ENCODE data around the gene PET100.

Gene PET100

DNA sequence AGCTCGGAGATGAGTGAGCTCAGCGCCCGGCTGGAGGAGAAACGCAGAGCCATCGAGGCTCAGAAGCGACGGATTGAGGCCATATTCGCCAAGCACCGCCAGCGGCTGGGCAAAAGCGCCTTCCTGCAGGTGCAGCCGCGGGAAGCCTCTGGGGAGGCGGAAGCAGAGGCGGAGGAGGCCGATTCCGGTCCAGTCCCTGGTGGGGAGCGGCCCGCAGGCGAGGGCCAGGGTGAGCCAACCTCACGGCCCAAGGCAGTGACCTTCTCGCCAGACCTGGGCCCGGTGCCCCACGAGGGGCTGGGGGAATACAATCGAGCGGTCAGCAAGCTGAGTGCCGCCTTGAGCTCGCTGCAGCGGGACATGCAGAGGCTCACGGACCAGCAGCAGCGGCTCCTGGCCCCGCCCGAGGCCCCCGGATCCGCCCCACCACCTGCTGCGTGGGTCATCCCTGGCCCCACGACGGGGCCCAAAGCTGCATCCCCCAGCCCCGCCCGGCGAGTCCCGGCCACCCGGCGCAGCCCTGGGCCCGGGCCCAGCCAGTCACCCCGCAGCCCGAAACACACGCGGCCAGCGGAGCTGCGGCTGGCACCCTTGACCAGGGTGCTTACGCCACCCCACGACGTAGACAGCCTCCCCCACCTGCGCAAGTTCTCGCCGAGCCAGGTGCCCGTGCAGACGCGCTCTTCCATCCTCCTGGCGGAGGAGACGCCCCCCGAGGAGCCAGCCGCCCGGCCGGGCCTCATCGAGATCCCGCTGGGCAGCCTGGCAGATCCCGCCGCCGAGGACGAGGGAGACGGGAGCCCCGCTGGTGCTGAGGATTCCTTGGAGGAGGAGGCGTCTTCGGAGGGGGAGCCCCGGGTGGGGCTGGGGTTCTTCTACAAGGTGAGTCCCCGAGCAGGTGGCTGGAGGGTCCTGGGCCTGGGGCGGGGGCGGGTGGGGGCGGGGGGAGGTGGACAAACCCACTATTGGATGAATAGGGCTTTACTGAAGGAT, 17.0 kb upstream of the PET100 start:
- DNase-seq, result no peak

DNA sequence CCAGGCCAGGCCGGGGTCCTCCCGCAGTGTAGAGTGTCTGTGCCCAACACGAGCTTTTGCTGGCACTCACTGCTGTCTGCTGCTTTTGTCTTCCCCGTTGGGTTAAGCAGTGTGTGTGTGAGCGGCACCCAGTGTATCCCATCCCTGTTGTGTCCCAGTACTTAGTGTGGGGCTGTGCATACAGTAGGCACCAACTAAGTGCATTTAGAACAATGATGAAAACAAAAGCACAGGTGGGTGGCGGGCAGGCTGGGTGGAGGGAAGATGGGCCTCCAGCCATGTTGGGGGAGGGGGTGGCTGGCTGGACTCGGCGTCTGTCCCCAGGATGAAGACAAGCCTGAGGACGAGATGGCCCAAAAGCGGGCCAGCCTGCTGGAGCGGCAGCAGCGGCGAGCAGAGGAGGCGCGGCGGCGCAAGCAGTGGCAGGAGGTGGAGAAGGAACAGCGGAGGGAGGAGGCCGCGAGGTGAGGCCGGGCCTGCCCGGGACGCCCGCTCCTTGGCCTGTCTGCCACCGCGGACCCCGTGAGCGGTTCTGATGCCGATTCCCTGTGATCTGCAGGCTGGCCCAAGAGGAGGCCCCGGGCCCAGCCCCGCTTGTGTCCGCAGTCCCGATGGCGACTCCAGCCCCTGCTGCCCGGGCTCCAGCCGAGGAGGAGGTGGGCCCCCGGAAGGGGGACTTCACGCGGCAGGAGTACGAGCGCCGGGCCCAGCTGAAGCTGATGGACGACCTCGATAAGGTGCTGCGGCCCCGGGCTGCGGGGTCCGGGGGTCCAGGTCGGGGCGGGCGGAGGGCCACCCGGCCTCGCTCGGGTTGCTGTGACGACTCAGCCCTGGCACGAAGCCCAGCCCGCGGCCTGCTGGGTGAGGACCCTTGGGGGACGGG, 14.5 kb upstream of the PET100 start:
- DNase-seq, result no peak

DNA sequence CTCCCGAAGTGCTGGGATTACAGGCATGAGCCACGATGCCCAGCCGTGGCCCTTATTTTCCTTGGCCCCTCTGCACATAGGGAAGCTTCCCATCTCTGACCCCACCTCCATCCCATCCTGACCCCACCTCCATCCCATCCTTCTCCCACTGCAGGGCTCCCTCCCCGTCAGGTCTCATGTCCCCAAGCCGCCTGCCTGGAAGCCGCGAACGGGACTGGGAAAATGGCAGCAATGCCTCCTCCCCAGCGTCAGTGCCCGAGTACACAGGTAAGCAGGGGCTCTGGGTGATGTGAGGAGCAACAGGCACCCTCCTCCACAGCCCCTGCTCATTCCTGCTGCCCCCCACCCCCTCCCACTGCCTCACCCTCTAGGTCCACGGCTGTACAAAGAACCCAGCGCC, 12.4 kb upstream of the PET100 start:
- DNase-seq, result no peak

DNA sequence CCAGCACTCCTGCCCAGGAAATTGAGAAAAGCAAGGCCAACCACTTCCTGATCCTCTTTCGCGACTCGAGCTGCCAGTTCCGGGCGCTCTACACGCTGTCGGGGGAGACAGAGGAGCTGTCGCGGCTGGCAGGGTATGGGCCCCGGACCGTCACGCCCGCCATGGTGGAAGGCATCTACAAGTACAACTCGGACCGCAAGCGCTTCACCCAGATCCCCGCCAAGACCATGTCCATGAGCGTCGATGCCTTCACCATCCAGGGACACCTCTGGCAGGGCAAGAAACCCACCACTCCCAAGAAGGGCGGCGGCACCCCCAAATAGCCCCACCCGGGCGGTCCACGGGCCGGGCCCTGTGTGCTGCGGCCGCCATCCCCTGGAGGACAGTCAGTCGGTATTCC, 11.9 kb upstream of the PET100 start:
- no peak for DNase-seq

DNA sequence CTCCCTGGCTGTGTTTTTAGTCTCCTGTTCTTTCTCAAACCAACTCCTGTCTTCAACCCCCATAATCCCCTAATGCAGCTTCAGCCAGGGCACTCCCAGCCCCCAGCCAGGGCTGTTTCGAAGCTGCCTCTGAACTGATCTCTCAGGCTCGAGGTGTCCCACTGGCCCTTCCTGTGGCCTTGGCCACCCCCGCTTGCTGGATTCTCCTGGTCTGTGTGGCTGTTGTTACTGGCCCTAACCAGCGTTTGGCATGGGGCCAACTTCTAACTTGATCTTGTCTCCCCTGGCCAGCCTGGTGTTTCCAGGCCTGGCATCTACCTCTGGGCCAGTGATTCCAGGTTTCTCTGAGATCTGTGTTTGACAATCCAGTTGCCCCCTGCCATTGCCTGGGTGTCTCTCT, 11.2 kb upstream of the PET100 start:
- DNase-seq, result no peak

DNA sequence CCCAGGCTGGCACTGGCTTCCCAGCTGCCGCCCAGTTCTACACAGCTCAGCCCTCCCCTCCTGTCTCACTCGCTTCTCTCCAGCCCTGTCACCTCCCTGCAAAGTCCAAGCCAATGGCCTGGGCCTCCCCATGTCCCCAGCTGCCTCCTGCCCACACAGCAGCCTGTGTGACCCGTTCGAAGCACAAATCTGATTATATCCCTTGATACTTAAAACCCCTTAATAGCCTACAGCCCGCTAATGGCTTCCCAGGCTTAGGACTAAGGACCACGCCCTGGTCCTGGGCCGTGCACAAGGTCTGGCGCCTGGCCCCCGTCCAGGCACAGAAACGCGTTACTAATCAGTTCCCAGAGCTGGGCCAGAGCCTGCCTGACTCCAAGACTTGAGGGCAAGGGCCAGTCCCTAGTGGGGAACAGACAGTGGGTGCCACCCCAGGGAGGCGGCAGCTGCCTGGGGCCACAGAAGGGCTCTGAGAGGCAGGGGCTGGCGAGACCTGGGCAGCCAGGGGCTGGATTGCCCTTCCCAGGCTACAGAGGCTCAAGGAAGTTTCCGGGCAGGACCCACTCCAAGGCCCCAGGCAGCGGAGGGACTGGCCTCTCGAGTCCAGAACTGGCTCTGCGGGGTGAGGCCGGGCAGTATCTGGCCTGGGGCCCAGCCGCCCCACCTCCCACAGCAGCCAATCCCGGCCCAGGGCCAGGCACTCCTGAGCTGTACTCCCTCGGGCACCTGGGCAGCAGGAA, 10.7 kb upstream of the PET100 start:
- no peak for DNase-seq

DNA sequence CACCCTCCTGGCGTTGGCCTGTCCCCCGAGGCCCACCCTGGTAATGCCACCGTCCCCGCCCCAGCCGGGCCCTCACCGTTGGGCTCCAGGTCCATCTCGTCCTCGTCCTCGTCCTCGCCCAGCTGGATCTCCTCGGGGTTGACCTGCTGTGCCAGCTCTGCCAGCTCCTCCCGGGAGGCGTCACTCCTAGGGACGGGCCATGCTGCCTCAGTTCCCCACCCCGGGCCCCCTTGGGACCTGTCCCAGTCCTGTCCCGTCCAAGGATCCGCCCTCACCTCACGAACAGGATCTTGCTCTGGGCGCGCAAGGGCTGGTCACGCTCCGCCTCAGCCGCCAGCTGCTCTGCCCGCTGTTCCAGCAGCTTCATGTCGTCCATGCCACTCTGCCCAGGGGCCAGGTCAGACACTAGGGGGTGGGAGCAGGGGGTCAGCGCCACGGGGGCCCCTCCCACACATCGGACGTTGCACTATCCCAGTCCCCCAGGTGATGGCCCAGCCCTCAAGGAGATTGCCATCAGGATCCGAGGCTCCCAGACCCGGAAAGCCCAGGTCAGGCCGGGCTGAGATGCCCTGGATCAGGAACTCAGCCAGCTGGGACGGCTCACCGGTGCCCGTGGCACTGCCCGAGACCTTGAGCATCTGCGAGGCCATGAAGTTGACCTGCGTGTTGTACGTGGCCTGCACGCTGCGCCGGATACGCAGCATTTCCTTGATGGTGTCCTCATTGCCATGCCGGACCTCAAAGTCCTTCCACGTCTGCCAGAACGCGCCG, 9.7 kb upstream of the PET100 start:
- no peak for DNase-seq

DNA sequence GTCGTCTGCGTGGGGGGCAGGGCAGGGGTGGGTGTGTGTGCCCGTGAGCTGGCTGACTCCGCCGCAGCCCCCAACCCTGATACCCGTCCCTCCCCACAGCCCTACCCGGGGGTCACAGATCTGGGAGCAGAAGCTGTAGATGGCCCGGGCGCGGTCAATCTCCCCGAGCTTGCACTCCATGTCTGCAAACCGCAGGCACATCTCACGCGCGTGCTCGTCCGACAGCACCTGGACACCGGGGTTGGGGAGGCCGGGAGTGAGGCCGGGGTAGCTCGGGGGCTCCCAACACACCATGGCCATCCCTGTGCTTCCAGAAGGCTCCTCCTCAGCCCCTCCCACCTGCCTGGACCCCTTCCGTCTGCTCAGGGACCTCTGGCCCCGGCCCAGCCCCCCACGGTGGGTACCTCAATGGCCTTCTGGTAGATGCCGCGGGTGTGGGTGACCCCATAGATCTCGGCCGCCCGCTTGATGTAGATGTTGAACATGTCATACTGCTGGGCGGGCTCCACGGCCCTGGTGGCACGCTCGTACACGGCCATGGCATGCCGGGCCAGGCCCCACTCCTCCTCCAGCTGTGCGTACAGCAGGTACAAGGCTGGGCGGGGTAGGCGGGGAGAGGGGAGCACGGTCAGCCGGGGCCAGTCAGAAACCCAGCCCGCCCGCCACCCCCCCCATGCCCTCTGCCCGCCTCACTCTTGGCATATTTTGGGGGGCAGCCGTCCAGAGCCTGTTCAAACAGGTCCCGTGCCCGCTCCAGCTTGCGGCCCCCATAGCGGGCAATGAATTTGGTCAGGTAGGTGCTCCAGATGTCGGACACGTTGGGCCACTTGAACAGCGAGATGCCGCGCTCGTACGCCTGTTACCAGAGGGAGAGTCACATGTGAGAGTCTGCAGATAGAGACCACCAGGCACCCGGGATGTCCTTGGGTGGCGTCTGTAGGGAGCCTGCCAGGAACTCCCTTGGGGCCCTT, 8.9 kb upstream of the PET100 start:
- no peak for DNase-seq

DNA sequence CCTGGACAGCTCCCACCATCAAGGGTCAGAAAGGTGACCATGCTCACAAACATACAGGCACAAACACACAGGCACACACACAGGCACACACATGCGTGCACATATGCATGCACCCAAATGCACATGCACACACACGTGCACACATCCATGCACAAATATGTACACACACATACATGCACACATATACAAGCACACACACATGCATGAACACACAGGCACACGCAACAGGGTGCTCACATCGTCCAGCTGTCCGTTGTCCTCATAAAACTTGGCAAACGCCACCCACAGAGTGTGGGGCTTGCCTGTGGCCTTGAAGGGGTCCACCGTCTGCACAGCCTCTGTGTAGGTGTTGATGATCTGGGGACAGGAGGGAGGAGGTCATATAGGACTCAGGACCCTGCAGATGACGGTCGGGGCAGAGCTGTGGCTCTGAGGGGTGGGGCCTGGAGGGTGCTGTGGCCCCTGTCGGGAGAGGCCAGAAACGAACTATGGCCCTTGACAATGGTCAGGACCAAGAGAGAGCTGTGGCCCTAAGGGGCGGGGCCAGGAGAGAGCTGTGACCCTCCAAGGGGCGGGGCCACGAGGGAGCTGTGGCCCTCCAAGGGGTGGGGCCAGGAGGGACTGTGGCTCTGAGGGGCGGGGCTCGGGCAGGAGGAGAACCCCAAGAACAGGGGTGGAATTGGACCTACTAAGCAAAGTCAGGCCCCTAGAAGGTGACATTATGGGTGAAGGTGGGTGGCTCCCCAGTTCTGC, 6.5 kb upstream of the PET100 start:
- no peak for DNase-seq

DNA sequence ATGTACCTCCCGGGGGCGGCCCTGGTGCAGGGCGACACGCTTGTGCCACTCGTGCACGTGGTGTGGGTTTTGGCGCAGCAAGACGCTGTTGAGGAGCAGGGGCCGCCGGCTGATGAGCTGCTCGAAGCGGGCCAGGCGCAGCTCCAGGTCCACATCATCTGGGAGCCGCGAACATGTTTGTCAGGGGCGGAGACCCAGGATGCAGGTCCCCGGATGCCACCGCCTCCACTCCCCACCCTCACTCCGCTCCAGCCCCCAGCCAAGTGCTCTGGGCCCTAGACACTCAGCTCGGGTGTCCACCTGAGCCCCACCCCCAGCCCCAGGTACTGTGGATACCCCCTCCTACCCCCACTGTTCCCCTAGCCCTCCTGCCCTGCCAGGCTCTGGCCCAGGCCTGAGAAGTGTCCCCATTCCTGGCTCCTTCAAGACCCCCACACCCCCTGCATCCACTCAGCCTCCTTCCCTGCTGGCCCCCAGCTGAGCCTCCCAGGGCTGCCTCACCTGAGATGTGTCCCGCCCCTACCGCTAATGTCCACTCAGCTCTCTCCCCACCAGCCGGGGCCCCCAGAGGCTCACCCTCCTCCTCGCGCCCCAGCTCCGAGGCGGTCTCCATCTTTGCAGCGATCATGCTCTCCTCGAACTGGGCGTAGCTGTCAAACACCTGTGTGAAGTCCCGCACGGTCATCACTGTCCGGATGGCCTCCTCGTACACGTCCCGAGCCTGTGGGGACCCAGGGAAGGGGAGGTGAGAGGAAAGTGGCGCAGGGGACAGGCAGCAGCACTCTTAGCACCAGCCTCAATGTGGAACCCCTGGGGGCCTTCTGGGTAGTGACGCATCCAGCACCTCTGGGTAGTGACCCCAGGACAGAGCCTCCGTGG, 5.6 kb upstream of the PET100 start:
- no peak for DNase-seq

DNA sequence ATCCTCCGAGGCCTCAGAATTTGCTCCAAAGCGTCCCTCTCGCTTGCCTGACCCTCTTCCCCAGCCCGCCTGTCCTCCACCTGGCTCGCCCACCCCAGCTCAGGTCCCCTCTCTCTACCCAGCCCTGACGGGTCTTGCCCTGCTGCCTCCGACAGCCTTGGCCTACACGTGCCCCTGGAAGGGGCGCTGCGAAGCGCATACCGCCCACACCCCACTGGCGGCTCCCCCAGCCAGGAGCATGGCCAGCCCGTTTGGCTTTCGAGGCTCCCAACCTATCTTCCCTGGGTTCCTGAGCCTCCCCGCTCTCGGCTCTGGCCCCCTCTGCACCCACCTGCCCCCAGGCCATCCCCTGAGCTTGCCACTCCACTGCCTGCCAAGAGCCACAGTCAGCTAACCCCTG, 4.8 kb upstream of the PET100 start:
- DNase-seq, result no peak

DNA sequence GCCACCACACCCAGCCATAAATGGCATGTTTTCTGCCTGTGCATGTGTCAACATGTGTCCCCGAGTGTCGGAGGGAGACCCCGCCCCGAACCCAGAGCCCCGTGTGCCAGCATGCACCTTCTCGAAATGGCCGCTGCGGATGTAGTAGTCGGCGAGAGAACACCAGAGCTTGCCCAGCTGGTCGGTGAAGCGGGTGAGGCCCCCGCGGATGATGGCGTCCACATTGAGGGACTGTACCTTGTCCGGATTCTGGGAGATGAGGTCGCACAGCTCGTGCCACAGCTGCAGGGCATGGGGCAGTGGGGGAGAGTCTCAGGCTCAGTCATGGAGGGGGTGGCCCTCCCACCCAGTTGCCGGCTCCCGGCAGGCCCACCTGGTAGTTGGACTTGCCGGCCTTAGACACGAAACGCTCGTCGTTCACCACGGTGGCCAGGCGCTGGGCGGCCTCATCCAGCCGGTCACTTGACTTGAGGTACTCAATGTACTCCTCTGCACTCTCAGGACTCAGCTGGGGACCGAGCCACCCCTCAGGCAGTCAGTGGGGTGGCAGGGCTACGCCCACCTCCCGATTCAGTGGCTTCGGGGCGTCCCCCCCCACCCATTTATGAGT, 3.7 kb upstream of the PET100 start:
- DNase-seq, result no peak

DNA sequence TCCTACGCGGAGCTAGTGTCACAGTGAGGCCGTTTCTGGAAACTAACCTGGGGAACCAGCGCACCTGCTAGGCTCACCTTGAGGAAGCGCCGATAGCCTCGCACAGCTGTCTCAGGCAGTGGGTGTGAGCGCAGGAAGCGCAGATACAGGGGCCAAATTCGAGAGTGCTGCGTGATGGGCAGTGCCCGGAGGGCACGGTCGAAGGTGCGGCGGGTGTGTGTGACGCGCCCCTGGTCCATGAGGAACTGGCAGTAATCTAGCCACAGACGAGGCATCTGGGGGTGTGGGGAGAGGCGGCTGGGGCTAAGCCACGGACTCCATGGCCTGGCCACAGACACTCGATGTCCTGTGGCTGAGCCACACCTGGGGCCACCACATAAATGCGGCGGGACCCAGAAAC, 2.4 kb upstream of the PET100 start:
- DNase-seq, result no peak

DNA sequence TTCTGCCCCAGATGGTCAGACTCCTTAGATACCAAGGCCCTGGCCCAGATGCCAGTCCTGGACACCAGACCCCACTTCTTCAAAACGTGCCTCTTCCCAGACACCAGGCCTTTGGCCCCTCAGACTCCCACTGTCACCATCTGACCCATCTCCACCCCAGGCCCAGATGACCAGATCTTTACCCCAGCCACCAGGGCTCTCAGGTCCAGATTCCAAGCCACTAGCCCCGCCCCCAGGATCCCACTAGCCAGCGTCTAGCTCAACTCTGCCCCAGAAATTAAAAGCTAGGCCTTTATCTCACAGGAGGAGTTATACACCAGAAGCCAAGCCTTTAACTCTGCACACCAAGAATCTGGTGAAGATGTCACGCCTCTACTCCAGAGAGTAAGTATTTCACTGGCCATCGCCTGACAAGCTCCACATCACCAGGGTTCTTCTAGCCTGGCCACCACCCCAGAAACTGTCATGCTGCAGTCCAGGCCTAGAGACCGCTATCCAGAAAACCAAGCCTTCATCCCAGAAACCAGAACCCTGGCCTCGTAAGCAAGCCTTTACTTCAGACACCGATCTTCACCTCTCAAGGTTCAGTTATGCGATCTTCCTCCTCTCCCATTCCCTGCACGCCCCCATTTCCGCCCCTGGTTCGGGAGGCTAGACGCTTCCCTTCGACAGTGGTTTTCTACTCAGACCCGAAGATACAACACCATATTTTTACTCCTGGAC, 843 bp upstream of the PET100 start:
- DNase-seq, result no peak

DNA sequence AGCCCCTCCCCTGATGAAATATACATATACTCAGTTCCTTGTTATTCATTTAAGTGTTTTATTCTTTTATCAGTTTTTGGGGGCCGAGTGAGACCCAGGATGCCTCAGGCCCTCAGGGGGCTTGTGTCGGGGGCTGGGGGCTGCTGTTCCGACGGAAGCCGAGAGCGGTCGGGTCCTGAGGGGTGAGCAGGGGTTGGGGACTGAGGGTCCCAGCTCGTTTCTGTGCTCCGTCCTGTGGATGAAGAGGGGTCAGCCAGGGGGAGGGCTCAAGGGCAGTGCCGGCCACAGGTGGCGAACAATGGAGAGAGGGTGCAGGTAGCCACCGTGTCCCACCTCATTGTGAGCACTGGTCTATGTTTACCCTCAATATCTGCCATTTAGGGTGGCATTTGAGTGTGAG, 2.0 kb downstream of the PET100 start:
- no peak for DNase-seq

DNA sequence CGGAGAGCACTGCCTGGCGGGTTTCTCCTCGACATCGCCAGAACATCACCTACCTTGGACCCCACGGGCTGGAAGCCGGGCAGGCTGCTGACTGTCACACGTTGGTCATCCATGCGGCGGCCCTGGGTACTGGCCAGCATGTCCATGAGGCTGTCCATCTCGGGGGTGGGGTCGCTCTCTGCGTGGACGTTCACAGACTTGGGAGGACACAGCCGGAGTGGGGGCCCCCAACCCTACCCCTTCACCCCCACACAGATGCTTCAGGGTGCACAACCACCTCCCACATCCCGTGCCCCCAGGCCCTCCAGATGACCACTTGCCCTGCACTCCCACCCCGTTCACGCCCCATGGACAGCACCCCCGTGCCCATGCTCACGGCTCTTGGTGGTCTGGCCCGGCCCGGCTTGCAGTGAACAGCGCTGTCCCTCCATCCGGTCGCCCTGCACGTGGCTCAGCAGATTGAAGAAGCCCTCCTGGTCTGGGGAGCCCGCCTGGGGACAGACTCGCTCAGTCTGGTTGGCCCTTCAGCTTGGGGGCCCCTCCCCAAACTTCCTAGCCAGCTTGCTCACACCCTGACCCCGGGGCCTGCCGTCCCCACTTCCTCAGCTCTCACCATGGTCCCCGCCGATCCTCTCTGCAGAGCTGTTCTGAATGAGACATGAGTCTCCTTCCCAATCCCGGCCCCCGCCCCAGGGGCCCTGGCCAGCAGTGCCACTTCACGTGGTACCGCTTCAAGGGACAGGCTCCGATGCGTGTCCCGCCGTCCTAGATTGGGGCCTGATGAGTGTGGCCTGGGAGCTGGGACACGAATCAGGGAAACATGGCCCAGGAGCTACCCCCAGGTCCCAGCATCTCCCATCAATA, 3.0 kb downstream of the PET100 start:
- no peak for DNase-seq

DNA sequence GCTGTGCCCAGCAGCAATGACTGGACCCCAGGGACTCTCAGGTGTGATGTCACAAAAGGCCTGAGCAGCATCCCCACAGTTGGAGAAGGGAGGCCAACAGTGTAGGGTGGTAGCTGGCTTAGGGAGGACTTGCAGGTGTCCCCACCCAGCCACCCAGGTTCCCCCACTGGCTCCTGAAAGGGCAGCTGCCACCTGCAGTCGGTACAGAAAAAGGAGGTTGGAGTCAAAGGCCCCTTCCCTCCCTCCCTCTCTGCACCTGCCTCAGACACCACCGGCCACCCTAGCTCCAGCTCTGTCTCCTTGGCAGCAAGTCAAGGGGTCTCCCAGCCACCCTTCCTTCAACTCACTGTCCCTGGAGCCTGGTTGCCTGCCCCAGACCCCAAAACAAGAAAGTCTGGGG, 4.1 kb downstream of the PET100 start, which contains the start of gene PCP2:
PCP2 (minus strand) TSS at position 22 of the 400 bp plus-strand sequence. CDS start 262 bp downstream, outside the sequence.
- no peak for DNase-seq

Measured in stimulated activated naive CD4-positive, alpha-beta T cell treated with Interleukin-2 at 50 U/mL for 16 hours (primary cell).